ENCODE measurements around the gene CHRM1. TPM values are rescaled to one million over a fixed set of nuclear protein-coding genes. Genes with fewer than 3 reads are reported as not detected.

Gene CHRM1
- total and polyA plus RNA-seq, 8 donors = 0.12 to 19.4 (median 2.5) TPM; not detected in 2

- 34 to 58% (median 46%) methylated on average over 6 to 9 of the region's 9 CpGs for WGBS, 5 donors
- H3K36me3 ChIP-seq = no peaks in the 10 kb centered on the region
- H3K27ac ChIP-seq = peak overlapping the region in 4 of 5 donors; percentile 52 to 72 (median 69)
- no peak overlapping the region for H3K4me3 ChIP-seq
- peak; percentile 48 to 54 for DNase-seq
- no peaks in the 10 kb centered on the region for H3K27me3 ChIP-seq
- peaks cover 18 to 29% (median 28%) of the 10 kb centered on the region in 4 donors for H3K4me1 ChIP-seq
- no peak for TF ChIP-seq POLR2AphosphoS5 (IDR thresholded peaks at IDR 0.05)
- no peak for TF ChIP-seq EP300 (IDR thresholded peaks at IDR 0.05)
- TF ChIP-seq POLR2A (IDR thresholded peaks at IDR 0.05) = no peak
- TF ChIP-seq CTCF (IDR thresholded peaks at IDR 0.05) = no peak
- intact Hi-C loops (cut with DNase I; ENCODE audit: low total_unique reads) = loop anchor here (2.0 kb wide), 1 partner anchor 116 kb away; no protein-coding TSS in a partner anchor
- H3K9me3 ChIP-seq = no peaks in the 10 kb centered on the region
Observed at GRCh38 chr11:62908468-62909072, 12.6 kb downstream of the CHRM1 start.

DNA sequence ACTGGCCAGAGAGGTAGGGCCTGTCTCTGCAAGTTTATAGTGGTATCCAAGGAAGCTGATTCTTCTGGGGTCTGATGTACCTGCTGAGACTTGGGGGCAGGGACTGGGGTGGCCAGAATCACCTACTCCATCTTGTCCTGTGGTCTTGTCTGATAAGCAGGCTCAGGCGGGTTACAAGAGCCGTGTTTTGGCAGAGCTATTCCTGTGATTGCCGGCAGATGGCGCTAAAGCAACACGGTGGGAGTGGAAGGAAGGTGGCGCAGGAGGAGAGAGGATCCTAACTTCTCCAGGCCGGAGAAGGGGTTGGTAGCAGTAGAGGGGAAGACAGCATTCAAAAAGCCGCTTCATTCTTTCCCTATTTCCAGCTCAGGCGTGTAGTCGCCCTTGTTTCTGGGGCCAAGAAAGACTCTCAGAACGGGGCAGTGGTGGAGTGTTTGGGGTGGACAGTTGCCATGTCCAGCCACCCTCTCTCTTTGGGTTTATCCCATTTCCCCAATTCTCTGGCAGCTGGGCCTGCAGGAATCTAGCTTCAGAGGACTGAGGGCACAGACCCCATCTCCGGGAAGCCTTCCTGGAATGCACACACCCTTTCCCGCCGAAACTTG is 15.1 kb downstream of the CHRM1 start:
- peaks cover 18 to 29% (median 28%) of the 10 kb centered on the region in 4 donors for H3K4me1 ChIP-seq
- H3K9me3 ChIP-seq = no peaks in the 10 kb centered on the region
- no peaks in the 10 kb centered on the region for H3K36me3 ChIP-seq
- TF ChIP-seq CTCF (IDR thresholded peaks at IDR 0.05) (peak in 6 of 7 experiments; percentile 56 to 99 (median 99)), EP300 (IDR thresholded peaks at IDR 0.05) (no peak), POLR2AphosphoS5 (IDR thresholded peaks at IDR 0.05) (peak in 1 of 3 donors; percentile 41)
- WGBS, 5 donors = 15 to 20% (median 17%) methylated on average over 14 of the region's 14 CpGs
- H3K27me3 ChIP-seq = no peaks in the 10 kb centered on the region
- no peak overlapping the region for H3K4me3 ChIP-seq
- intact Hi-C loops (cut with DNase I; ENCODE audit: low total_unique reads) = no loop called here
- peak; percentile 84 to 94 for DNase-seq
- no peak overlapping the region for H3K27ac ChIP-seq

- intact Hi-C loops (cut with DNase I; ENCODE audit: low total_unique reads) = no loop called here
- peak in 1 of 2 donors; percentile 31 for DNase-seq
- Histone ChIP-seq H3K4me3 (no peak overlapping the region), H3K36me3 (no peaks in the 10 kb centered on the region), H3K9me3 (no peaks in the 10 kb centered on the region), H3K4me1 (peaks cover 18 to 29% (median 28%) of the 10 kb centered on the region in 4 donors), H3K27ac (no peak overlapping the region), H3K27me3 (no peaks in the 10 kb centered on the region)
- TF ChIP-seq CTCF (IDR thresholded peaks at IDR 0.05) = no peak
- TF ChIP-seq EP300 (IDR thresholded peaks at IDR 0.05) = no peak
- TF ChIP-seq POLR2AphosphoS5 (IDR thresholded peaks at IDR 0.05) = no peak
- TF ChIP-seq POLR2A (IDR thresholded peaks at IDR 0.05) = no peak
- 24 to 34% (median 33%) methylated on average over 3 of the region's 3 CpGs for WGBS, 5 donors
Observed at GRCh38 chr11:62905296-62905695, 15.9 kb downstream of the CHRM1 start.

DNA sequence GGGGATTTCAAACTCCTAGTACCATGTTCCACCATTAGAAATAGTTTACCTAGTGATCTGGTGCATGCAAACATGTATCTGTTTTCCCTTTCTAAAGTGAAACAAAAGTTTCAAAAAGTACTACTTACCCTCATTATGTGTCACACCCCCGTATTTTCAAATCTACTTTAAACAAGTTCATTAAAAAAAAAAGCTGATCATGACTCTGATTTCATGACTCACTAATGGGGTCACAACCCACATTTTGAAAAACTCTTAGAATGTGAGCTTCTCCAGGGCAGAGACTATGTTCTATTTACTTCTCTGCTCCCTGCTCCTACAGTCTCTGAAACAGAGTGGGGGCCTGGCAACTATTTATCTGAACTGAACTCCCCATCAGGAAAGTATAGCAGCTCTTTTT is 18.2 kb downstream of the CHRM1 start:
- Histone ChIP-seq H3K36me3 (no peaks in the 10 kb centered on the region), H3K9me3 (no peaks in the 10 kb centered on the region), H3K27me3 (no peaks in the 10 kb centered on the region), H3K27ac (no peak overlapping the region), H3K4me3 (no peak overlapping the region), H3K4me1 (peaks cover 4 to 11% (median 9%) of the 10 kb centered on the region in 4 donors)
- no peak for DNase-seq
- intact Hi-C loops (cut with DNase I; ENCODE audit: low total_unique reads) = no loop called here
- WGBS, 5 donors = 5 to 28% (median 17%) methylated on average over 1 of the region's 1 CpG
- TF ChIP-seq EP300 (IDR thresholded peaks at IDR 0.05) (no peak), POLR2AphosphoS5 (IDR thresholded peaks at IDR 0.05) (no peak), CTCF (IDR thresholded peaks at IDR 0.05) (no peak), POLR2A (IDR thresholded peaks at IDR 0.05) (no peak)

All from stomach (tissue), 9 donors.